IMR-90 (cell line): ENCODE results near the gene TIGD3. TPM values are rescaled to one million over a fixed set of nuclear protein-coding genes. Genes with fewer than 3 reads are reported as not detected.

Source experiments
- ATAC-seq: fragments of 200-7000 bp; cut with Tn5 transposase; 2 replicates; pipeline ENCODE4 v1.9.1; 2020; ENCODE audit warnings: low read depth, mild to moderate bottlenecking, moderate library complexity
- BruUV-seq: library from RNA; stranded (reverse); fragments of 400-500 nt; replicated peaks from 2 replicates; lab custom pipeline; 2021; lab: Mats Ljungman, UMichigan
- CTCF ChIA-PET: fragments of 300-600 bp; formaldehyde crosslinking; extraction: SDS; loops from one replicate; lab custom pipeline; 2021; ENCODE audit warnings: antibody characterized with exemption; lab: Yijun Ruan, JAX
- POLR2A ChIA-PET: fragments of 300-600 bp; sonication (Branson Sonifier 250); formaldehyde crosslinking; loops from one replicate; lab custom pipeline; 2022; ENCODE audit warnings: antibody characterized with exemption; ENCODE audit not compliant: unreplicated experiment; lab: Charles Lee
- DNase-seq: peaks from one replicate; pipeline ENCODE4 v3.0.0; 2013
- H2AFZ ChIP-seq: replicated peaks from 2 replicates; pipeline ENCODE3; 2013; ENCODE audit warnings: low read length, mild to moderate bottlenecking; ENCODE audit not compliant: poor library complexity
- H2AK5ac ChIP-seq: 2 replicates; pipeline ENCODE4 v1.6.1; 2013; ENCODE audit warnings: low read depth, low read length, inconsistent platforms
- H2AK9ac ChIP-seq: replicated peaks from 2 replicates; pipeline ENCODE3; 2013; ENCODE audit warnings: mild to moderate bottlenecking, low read depth, low read length, moderate library complexity; ENCODE audit not compliant: poor library complexity
- H2BK120ac ChIP-seq: 2 replicates; pipeline ENCODE4 v1.6.1; 2013; ENCODE audit warnings: low read depth, low read length, inconsistent platforms
- H2BK15ac ChIP-seq: 3 replicates; pipeline ENCODE4 v1.6.1; 2013; ENCODE audit warnings: low read depth, low read length, inconsistent platforms
- H2BK20ac ChIP-seq: 2 replicates; pipeline ENCODE4 v1.6.1; 2013; ENCODE audit warnings: low read depth, mild to moderate bottlenecking, inconsistent platforms, low read length, moderate library complexity
- H2BK5ac ChIP-seq: 2 replicates; pipeline ENCODE4 v1.6.1; 2013; ENCODE audit warnings: mild to moderate bottlenecking, low read depth, low read length, inconsistent platforms; ENCODE audit not compliant: poor library complexity, severe bottlenecking
- H3K14ac ChIP-seq: replicated peaks from 2 replicates; pipeline ENCODE4 v1.6.1; 2013; ENCODE audit warnings: low read depth, low read length, inconsistent platforms
- H3K18ac ChIP-seq: 2 replicates; pipeline ENCODE4 v1.6.1; 2013; ENCODE audit warnings: low read depth, low read length, control low read depth
- H3K23ac ChIP-seq: 2 replicates; pipeline ENCODE4 v1.6.1; 2013; ENCODE audit warnings: low read depth, low read length, inconsistent platforms
- H3K27ac ChIP-seq: 2 replicates; pipeline ENCODE4 v1.5.1; 2013; ENCODE audit warnings: mild to moderate bottlenecking, control low read depth, low read length; ENCODE audit not compliant: insufficient read depth
- H3K27me3 ChIP-seq: 2 replicates; pipeline ENCODE4 v1.6.1; 2013; ENCODE audit warnings: low read length; ENCODE audit not compliant: control insufficient read depth, insufficient read depth
- H3K36me3 ChIP-seq: 2 replicates; pipeline ENCODE4 v1.6.1; 2013; ENCODE audit warnings: low read length, mixed read lengths; ENCODE audit not compliant: control insufficient read depth, insufficient read depth
- H3K4ac ChIP-seq: 2 replicates; pipeline ENCODE4 v1.6.1; 2013; ENCODE audit warnings: low read depth, low read length, inconsistent platforms
- H3K4me1 ChIP-seq: 2 replicates; pipeline ENCODE4 v1.6.1; 2013; ENCODE audit warnings: low read length, mixed read lengths; ENCODE audit not compliant: control insufficient read depth, insufficient read depth
- H3K4me2 ChIP-seq: 2 replicates; pipeline ENCODE4 v1.6.1; 2013; ENCODE audit warnings: low read depth, mild to moderate bottlenecking, control low read depth, low read length, moderate library complexity
- H3K4me3 ChIP-seq: 2 replicates; pipeline ENCODE4 v1.5.1; 2013; ENCODE audit warnings: low read depth, mild to moderate bottlenecking, control low read depth, low read length, moderate library complexity; ENCODE audit not compliant: insufficient read depth
- H3K56ac ChIP-seq: 2 replicates; pipeline ENCODE4 v1.6.1; 2013; ENCODE audit warnings: low read length, inconsistent platforms; ENCODE audit not compliant: insufficient read depth; ENCODE audit errors: extremely low read depth
- H3K79me1 ChIP-seq, 2 experiments: 2 replicates each; pipeline ENCODE4 v1.6.1; 2013; ENCODE audit warnings: low read length in 2 of 2, inconsistent platforms in 1 of 2, low read depth in 1 of 2
- H3K9ac ChIP-seq: 2 replicates; pipeline ENCODE4 v1.6.1; 2013; ENCODE audit warnings: low read depth, low read length, control low read depth
- H3K9me1 ChIP-seq: 2 replicates; pipeline ENCODE4 v1.6.1; 2013; ENCODE audit warnings: low read length, inconsistent platforms; ENCODE audit not compliant: insufficient read depth
- H3K9me3 ChIP-seq: 2 replicates; pipeline ENCODE4 v1.6.1; 2013; ENCODE audit warnings: low read length; ENCODE audit not compliant: control insufficient read depth, insufficient read depth
- H4K20me1 ChIP-seq: 2 replicates; pipeline ENCODE4 v1.6.1; 2013; ENCODE audit warnings: low read length, inconsistent platforms; ENCODE audit not compliant: insufficient read depth
- H4K5ac ChIP-seq: 2 replicates; pipeline ENCODE4 v1.6.1; 2013; ENCODE audit warnings: mild to moderate bottlenecking, low read depth, low read length, control low read depth
- H4K8ac ChIP-seq, 2 experiments: 2 replicates each; pipeline ENCODE4 v1.6.1; 2013; ENCODE audit warnings: low read depth in 2 of 2, low read length in 2 of 2, control low read depth in 1 of 2, inconsistent platforms in 1 of 2
- H4K91ac ChIP-seq: 2 replicates; pipeline ENCODE4 v1.6.1; 2013; ENCODE audit warnings: low read depth, low read length, inconsistent platforms; ENCODE audit not compliant: insufficient read depth
- BHLHE40 ChIP-seq: fragments of 150-350 bp; IDR thresholded peaks from 2 replicates; pipeline ENCODE4 v1.6.1; 2016; ENCODE audit warnings: mild to moderate bottlenecking, low read depth, low read length
- CEBPB ChIP-seq: IDR thresholded peaks from 2 replicates; pipeline ENCODE4 v1.6.1; 2012; ENCODE audit warnings: low read depth, low read length, improper control_type of control experiment
- CHD1 ChIP-seq: IDR thresholded peaks from 2 replicates; pipeline ENCODE4 v1.6.1; 2012; ENCODE audit warnings: low read depth, low read length, improper control_type of control experiment
- CTCF ChIP-seq: conservative IDR thresholded peaks from 2 replicates; pipeline ENCODE4 v1.5.1; 2012; ENCODE audit warnings: mild to moderate bottlenecking, low read depth, low read length, improper control_type of control experiment
- ELK1 ChIP-seq: fragments of 150-350 bp; IDR thresholded peaks from 2 replicates; pipeline ENCODE4 v1.6.1; 2016; ENCODE audit warnings: low read depth, mild to moderate bottlenecking, low read length, moderate library complexity, borderline replicate concordance
- FOS ChIP-seq: fragments of 150-350 bp; IDR thresholded peaks from 2 replicates; pipeline ENCODE4 v1.6.1; 2016; ENCODE audit warnings: low read depth, low read length
- MAZ ChIP-seq: IDR thresholded peaks from 2 replicates; pipeline ENCODE4 v1.6.1; 2012; ENCODE audit warnings: low read depth, mild to moderate bottlenecking, low read length, improper control_type of control experiment, moderate library complexity, borderline replicate concordance
- MXI1 ChIP-seq: IDR thresholded peaks from 2 replicates; pipeline ENCODE4 v1.6.1; 2012; ENCODE audit warnings: low read depth, mild to moderate bottlenecking, low read length, moderate library complexity, borderline replicate concordance
- NFE2L2 ChIP-seq: fragments of 150-350 bp; IDR thresholded peaks from 2 replicates; pipeline ENCODE4 v1.6.1; 2016; ENCODE audit warnings: low read depth, mild to moderate bottlenecking, low read length
- POLR2A ChIP-seq: IDR thresholded peaks from 2 replicates; pipeline ENCODE4 v1.6.1; 2012; ENCODE audit warnings: mild to moderate bottlenecking, low read depth, low read length
- RCOR1 ChIP-seq: IDR thresholded peaks from 2 replicates; pipeline ENCODE4 v1.6.1; 2012; ENCODE audit warnings: mild to moderate bottlenecking, low read length, improper control_type of control experiment; ENCODE audit not compliant: insufficient replicate concordance
- RFX5 ChIP-seq: IDR thresholded peaks from 2 replicates; pipeline ENCODE4 v1.8.0; 2012; ENCODE audit warnings: low read depth, mild to moderate bottlenecking, low read length, moderate library complexity
- SMC3 ChIP-seq: fragments of 150-350 bp; IDR thresholded peaks from 2 replicates; pipeline ENCODE4 v1.6.1; 2016; ENCODE audit warnings: low read depth, mild to moderate bottlenecking, antibody characterized with exemption, low read length, moderate library complexity
- USF2 ChIP-seq: fragments of 150-350 bp; IDR thresholded peaks from 2 replicates; pipeline ENCODE4 v1.6.1; 2017; ENCODE audit warnings: mild to moderate bottlenecking, antibody characterized with exemption, low read length, low read depth
- WGBS, 2 experiments: methylation state at CpG; one replicate each; pipeline versions ENCODE4 v1.1.5 to v1.1.7; 2013; ENCODE audit warnings: missing lambda C conversion rate in 2 of 2; ENCODE audit not compliant: insufficient read length in 1 of 2; ENCODE audit errors: extremely low coverage in 2 of 2; 5-methylcytosine and 5-hydroxymethylcytosine counted together
- dilution Hi-C: fragments of 300-500 bp; cut with HindIII; formaldehyde crosslinking; loops from one replicate; pipeline ENCODE4 v1.14.3; 2018; ENCODE audit warnings: low sequenced_read_pairs; ENCODE audit not compliant: unreplicated experiment
- in situ Hi-C: fragments of 300-500 bp; cut with MboI; formaldehyde crosslinking; loops from 3 replicates; pipeline ENCODE4 v1.14.3; 2019; ENCODE audit warnings: low sequenced_read_pairs, inconsistent platforms, mixed read lengths
- intact Hi-C: fragments of 100-400 bp; cut with micrococcal nuclease; formaldehyde crosslinking; loops from 2 replicates; pipeline ENCODE4 v1.10.0; 2022
- polyA plus RNA-seq, 3 experiments: library from polyadenylated mRNA; depleted of rRNA; stranded (reverse); fragments of >200 nt; gene quantifications; 2 replicates each; pipeline ENCODE4 v1.2.3, GENCODE V29; 2012; ENCODE audit warnings: low replicate concordance in 1 of 3
- total RNA-seq: library from RNA; depleted of rRNA; stranded (reverse); fragments of >200 nt; gene quantifications from 2 replicates; pipeline ENCODE4 v1.2.3, GENCODE V29; 2012

The TIGD3 gene
- total and polyA plus RNA-seq, 2 of the 4 experiments (the other 2 are of a cell fraction) = 0.12 TPM; not detected in 1

GRCh38 chr11:65396769-65397745, 42.5 kb downstream of the TIGD3 start:
- no peak for TF ChIP-seq BHLHE40
- TF ChIP-seq NFE2L2 = no peak
- no peak for TF ChIP-seq FOS
- TF ChIP-seq ELK1 = no peak
- no peak for TF ChIP-seq MXI1
- TF ChIP-seq CEBPB = no peak
- no peak for TF ChIP-seq RFX5
- TF ChIP-seq USF2 = no peak
- no peak for TF ChIP-seq RCOR1
- no peak for TF ChIP-seq CHD1
- TF ChIP-seq SMC3 = no peak
- no peak for TF ChIP-seq POLR2A
- TF ChIP-seq MAZ = no peak
- TF ChIP-seq CTCF = no peak
- H3K27ac ChIP-seq = no peak overlapping the region

More at GRCh38 chr11:65396769-65397745, 42.5 kb downstream of the TIGD3 start:
- dilution Hi-C loops = no loop called here
- intact Hi-C loops = no loop called here
- Histone ChIP-seq H2AK9ac (no peak overlapping the region), H4K8ac (no peak overlapping the region), H2BK15ac (no peak overlapping the region), H3K56ac (no peak overlapping the region), H4K20me1 (peaks cover 4% of the 10 kb centered on the region), H2BK20ac (no peak overlapping the region), H3K4ac (no peak overlapping the region), H3K14ac (no peak overlapping the region), H3K36me3 (peaks cover 66% of the 10 kb centered on the region), H2AFZ (no peak overlapping the region), H3K4me2 (no peak overlapping the region), H3K9ac (no peak overlapping the region), H3K79me1 (peaks cover 3 to 51% of the 10 kb centered on the region in 2 experiments; a peak in 3 of 4 replicates), H4K5ac (no peak overlapping the region), H2AK5ac (no peak overlapping the region), H2BK5ac (no peak overlapping the region), H3K9me3 (no peaks in the 10 kb centered on the region), H3K18ac (no peak overlapping the region), H3K23ac (no peak overlapping the region), H3K27me3 (no peaks in the 10 kb centered on the region), H2BK120ac (no peak overlapping the region), H3K9me1 (no peaks in the 10 kb centered on the region; the same call in none of the 2 replicates), H4K91ac (no peak overlapping the region), H3K4me1 (no peaks in the 10 kb centered on the region), H3K4me3 (no peak overlapping the region)
- ATAC-seq (no peak), DNase-seq (no peak)
- 95% methylated on average over 13 of the region's 38 CpGs; no CpG with 5 or more reads in 1 of the 2 experiments for WGBS, 2 experiments
- in situ Hi-C loops = no loop called here
- CTCF ChIA-PET = no interaction called here
- BruUV-seq = no TSS peak
- POLR2A ChIA-PET = no interaction called here
